ENCODE measurements around the gene KRTAP12-1. TPM values are rescaled to one million over a fixed set of nuclear protein-coding genes. Genes with fewer than 3 reads are reported as not detected.

KRTAP12-1 gene
- total and polyA plus RNA-seq, 2 of the 8 experiments (the other 6 are each of a cell fraction or from before 2014, with no cell fraction given) = 0.50 to 0.73 TPM

GRCh38 chr21:44681861-44682579, at the start of gene KRTAP12-1 (continued):
- TF ChIP-seq USF2 (IDR thresholded peaks at IDR 0.05; ENCODE audit: low read length) (no peak), CBX8 (IDR thresholded peaks at IDR 0.05; ENCODE audit: borderline replicate concordance, low read depth, low read length) (no peak), NRF1 (IDR thresholded peaks at IDR 0.05; ENCODE audit: low read depth, low read length) (no peak), CREB1 (IDR thresholded peaks at IDR 0.05) (no peak), CTBP2 (IDR thresholded peaks at IDR 0.05; ENCODE audit: borderline replicate concordance, insufficient read depth, insufficient read length, low read length) (no peak), MAX (IDR thresholded peaks at IDR 0.05) (no peak), SP1 (IDR thresholded peaks at IDR 0.05; ENCODE audit: low read depth, low read length) (no peak), RXRA (IDR thresholded peaks at IDR 0.05; ENCODE audit: insufficient read depth, low read depth, low read length) (no peak), NANOG (IDR thresholded peaks at IDR 0.05; ENCODE audit: insufficient read depth, low read depth, low read length, poor library complexity, severe bottlenecking) (no peak)

All from H1 (cell line).